B cell (primary cell): ENCODE measurements around the gene TEKT5. TPM values are rescaled to one million over a fixed set of nuclear protein-coding genes. Genes with fewer than 3 reads are reported as not detected.

ENCODE experiments used
- ATAC-seq: fragments of 200-7000 bp; cut with Tn5 transposase; one replicate; pipeline ENCODE4 v1.10.0; 2021; ENCODE audit warnings: low read depth, mild to moderate bottlenecking, moderate number of reproducible peaks, moderate library complexity
- CTCF ChIA-PET: fragments of 350-600 bp; sonication (Branson Sonifier 250); formaldehyde crosslinking; loops from one replicate; lab custom pipeline; 2021; ENCODE audit warnings: antibody characterized with exemption, inconsistent platforms; lab: Charles Lee
- POLR2A ChIA-PET: fragments of 350-600 bp; sonication (Branson Sonifier 250); formaldehyde crosslinking; loops from one replicate; lab custom pipeline; 2021; ENCODE audit warnings: antibody characterized with exemption; lab: Charles Lee
- DNase-seq: peaks from one replicate; pipeline ENCODE4 v3.0.0; 2013
- H2AFZ ChIP-seq: 2 replicates; pipeline ENCODE4 v1.6.1; 2012; ENCODE audit warnings: mild to moderate bottlenecking, low read depth, low read length; ENCODE audit not compliant: insufficient read depth, poor library complexity, severe bottlenecking
- H3K27ac ChIP-seq, 2 donors: 1 replicate in 1 of 2; 2 replicates in 1 of 2; pipeline ENCODE4 v1.5.1; 2012 to 2013; ENCODE audit warnings: low read length in 2 of 2, mild to moderate bottlenecking in 2 of 2, moderate library complexity in 1 of 2
- H3K27me3 ChIP-seq, 4 experiments: fragments of 200-600 bp in 1 of 4; sonication (generic) in 1 of 4; replicated peaks in 1 of 4; 1 replicate in 2 of 4; 2 replicates in 2 of 4; pipeline versions ENCODE4 v1.6.1 to v1.7.0; 2013 to 2016; ENCODE audit warnings: low read length in 3 of 4, mild to moderate bottlenecking in 2 of 4, mixed read lengths in 1 of 4, moderate library complexity in 1 of 4; ENCODE audit not compliant: insufficient read depth in 4 of 4, control insufficient read depth in 3 of 4; ENCODE audit errors: control extremely low read depth in 1 of 4
- H3K36me3 ChIP-seq, 2 experiments: replicated peaks in 1 of 2; 1 replicate in 1 of 2; 2 replicates in 1 of 2; pipeline versions ENCODE4 v1.6.1 to v1.7.1; 2013; ENCODE audit warnings: low read length in 1 of 2; ENCODE audit not compliant: insufficient read depth in 2 of 2, control insufficient read depth in 1 of 2; ENCODE audit errors: control extremely low read depth in 1 of 2, extremely low read depth in 1 of 2
- H3K4me1 ChIP-seq, 2 donors: fragments of 200-600 bp in 1 of 2; sonication (generic) in 1 of 2; 1 replicate in 1 of 2; 2 replicates in 1 of 2; pipeline versions ENCODE4 v1.5.1 to v1.6.1; 2013 to 2017; ENCODE audit warnings: low read length in 2 of 2; ENCODE audit not compliant: control insufficient read depth in 2 of 2, insufficient read depth in 2 of 2
- H3K4me2 ChIP-seq: replicated peaks from 2 replicates; pipeline ENCODE3; 2012; ENCODE audit warnings: mild to moderate bottlenecking, low read depth, low read length; ENCODE audit not compliant: poor library complexity, severe bottlenecking
- H3K4me3 ChIP-seq, 5 experiments: fragments of 200-600 bp in 1 of 5; sonication (generic) in 1 of 5; 1 replicate in 3 of 5; 2 replicates in 2 of 5; pipeline versions ENCODE4 v1.5.1 to v1.7.0; 2011 to 2016; ENCODE audit warnings: low read length in 4 of 5, mild to moderate bottlenecking in 4 of 5, low read depth in 2 of 5, control low read depth in 1 of 5, moderate library complexity in 1 of 5; ENCODE audit not compliant: insufficient read depth in 1 of 5; ENCODE audit errors: control extremely low read depth in 1 of 5, extremely low read depth in 1 of 5
- H3K79me2 ChIP-seq: fragments of 200-600 bp; sonication (generic); one replicate; pipeline ENCODE4 v1.6.0; 2016; ENCODE audit warnings: low read length; ENCODE audit not compliant: control insufficient read depth, insufficient read depth
- H3K9ac ChIP-seq: fragments of 200-600 bp; sonication (generic); 2 replicates; pipeline ENCODE4 v1.6.1; 2017; ENCODE audit warnings: mild to moderate bottlenecking, low read length, moderate library complexity
- H3K9me3 ChIP-seq, 3 donors: one replicate each; pipeline versions ENCODE4 v1.6.1 to v1.7.1; 2013; ENCODE audit warnings: low read length in 2 of 3; ENCODE audit not compliant: control insufficient read depth in 2 of 3, insufficient read depth in 1 of 3; ENCODE audit errors: control extremely low read depth in 1 of 3
- H4K20me1 ChIP-seq: 2 replicates; pipeline ENCODE4 v1.6.0; 2012; ENCODE audit warnings: mild to moderate bottlenecking, low read length; ENCODE audit not compliant: insufficient read depth, control insufficient read depth, poor library complexity, severe bottlenecking
- H3K27ac Mint-ChIP-seq: one replicate; pipeline ENCODE4 v1.8.0; 2021; ENCODE audit warnings: mixed read lengths
- H3K27me3 Mint-ChIP-seq: one replicate; pipeline ENCODE4 v1.8.0; 2021; ENCODE audit warnings: mixed read lengths
- H3K4me1 Mint-ChIP-seq: one replicate; pipeline ENCODE4 v1.8.0; 2021; ENCODE audit warnings: mixed read lengths
- H3K4me3 Mint-ChIP-seq: one replicate; pipeline ENCODE4 v1.8.0; 2021; ENCODE audit warnings: mixed read lengths
- H3K9me3 Mint-ChIP-seq: one replicate; pipeline ENCODE4 v1.8.0; 2022; ENCODE audit warnings: mixed read lengths; ENCODE audit not compliant: insufficient read depth
- EZH2 ChIP-seq: IDR thresholded peaks from 2 replicates; pipeline ENCODE4 v1.6.1; 2012; ENCODE audit warnings: borderline replicate concordance, low read depth, mild to moderate bottlenecking, moderate library complexity, low read length; ENCODE audit not compliant: insufficient read depth, poor library complexity, severe bottlenecking
- WGBS: methylation state at CpG from one replicate; pipeline ENCODE4 v1.1.5; 2013; ENCODE audit warnings: missing lambda C conversion rate; ENCODE audit not compliant: insufficient coverage; 5-methylcytosine and 5-hydroxymethylcytosine counted together
- intact Hi-C: fragments of 100-400 bp; cut with micrococcal nuclease; formaldehyde crosslinking; loops from one replicate; pipeline ENCODE4 v1.10.0; 2022
- polyA plus RNA-seq: library from polyadenylated mRNA; depleted of rRNA; stranded (reverse); fragments of >200 nt; gene quantifications from 2 replicates; pipeline ENCODE4 v1.2.3, GENCODE V29; 2012
- total RNA-seq, 2 donors: library from RNA; stranded (reverse); fragments of 120-200 nt in 1 of 2; gene quantifications; 1 replicate in 1 of 2; 2 replicates in 1 of 2; pipeline versions ENCODE4 v1.2.3 to v1.2.4, GENCODE V29; 2013 to 2022
- TF ChIP-seq, protein P1 (sequence below): fragments of 200-600 bp; IDR thresholded peaks from one replicate; pipeline ENCODE4 v1.8.0; 2022; ENCODE audit warnings: antibody characterized with exemption, mild to moderate bottlenecking

TEKT5 gene
- total and polyA plus RNA-seq, 2 donors (not counting 1 experiment from before 2014, with no cell fraction given): 0.42 to 0.57 TPM

- H3K79me2 ChIP-seq: no peaks in the 10 kb centered on the region
- Mint-ChIP-seq H3K9me3 (no peaks in the 10 kb centered on the region), H3K27ac (no peak overlapping the region), H3K4me1 (no peaks in the 10 kb centered on the region), H3K27me3 (peaks cover 22% of the 10 kb centered on the region), H3K4me3 (no peak overlapping the region)
- WGBS: 73% methylated on average over 2 of the region's 5 CpGs
- peaks cover 0 to 10% (median 0%) of the 10 kb centered on the region in 3 donors for H3K9me3 ChIP-seq
- H3K27me3 ChIP-seq: peaks cover 0 to 4% (median 2%) of the 10 kb centered on the region in 4 experiments
- no peaks in the 10 kb centered on the region for H4K20me1 ChIP-seq
- no peaks in the 10 kb centered on the region for H3K36me3 ChIP-seq
- DNase-seq (no peak), ATAC-seq (no peak)
- H3K9ac ChIP-seq: no peak overlapping the region
- H3K27ac ChIP-seq: no peak overlapping the region
- H3K4me2 ChIP-seq: no peak overlapping the region
- intact Hi-C loops: no loop called here
- no peak overlapping the region for H2AFZ ChIP-seq
- no peak for TF ChIP-seq EZH2
- TF ChIP-seq, protein P1, sequence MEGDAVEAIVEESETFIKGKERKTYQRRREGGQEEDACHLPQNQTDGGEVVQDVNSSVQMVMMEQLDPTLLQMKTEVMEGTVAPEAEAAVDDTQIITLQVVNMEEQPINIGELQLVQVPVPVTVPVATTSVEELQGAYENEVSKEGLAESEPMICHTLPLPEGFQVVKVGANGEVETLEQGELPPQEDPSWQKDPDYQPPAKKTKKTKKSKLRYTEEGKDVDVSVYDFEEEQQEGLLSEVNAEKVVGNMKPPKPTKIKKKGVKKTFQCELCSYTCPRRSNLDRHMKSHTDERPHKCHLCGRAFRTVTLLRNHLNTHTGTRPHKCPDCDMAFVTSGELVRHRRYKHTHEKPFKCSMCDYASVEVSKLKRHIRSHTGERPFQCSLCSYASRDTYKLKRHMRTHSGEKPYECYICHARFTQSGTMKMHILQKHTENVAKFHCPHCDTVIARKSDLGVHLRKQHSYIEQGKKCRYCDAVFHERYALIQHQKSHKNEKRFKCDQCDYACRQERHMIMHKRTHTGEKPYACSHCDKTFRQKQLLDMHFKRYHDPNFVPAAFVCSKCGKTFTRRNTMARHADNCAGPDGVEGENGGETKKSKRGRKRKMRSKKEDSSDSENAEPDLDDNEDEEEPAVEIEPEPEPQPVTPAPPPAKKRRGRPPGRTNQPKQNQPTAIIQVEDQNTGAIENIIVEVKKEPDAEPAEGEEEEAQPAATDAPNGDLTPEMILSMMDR: no peak
- POLR2A ChIA-PET: interaction anchor here (0.7 kb wide), 1 partner anchor 749 kb away, joined by 6 read pairs; no protein-coding TSS in a partner anchor
- H3K4me1 ChIP-seq: no peaks in the 10 kb centered on the region
- H3K4me3 ChIP-seq: no peak overlapping the region
- CTCF ChIA-PET: interaction anchor here (0.6 kb wide), 1 partner anchor 41 kb away, joined by 3 read pairs; no protein-coding TSS in a partner anchor
These were observed 6.0 kb downstream of the TEKT5 start for GRCh38 chr16:10688726-10689125.

- H3K4me3 ChIP-seq: no peak overlapping the region
- ATAC-seq (no peak), DNase-seq (no peak)
- H3K9ac ChIP-seq: no peak overlapping the region
- H4K20me1 ChIP-seq: no peaks in the 10 kb centered on the region
- Mint-ChIP-seq H3K4me1 (no peaks in the 10 kb centered on the region), H3K27me3 (peaks cover 19% of the 10 kb centered on the region), H3K4me3 (no peak overlapping the region), H3K9me3 (no peaks in the 10 kb centered on the region), H3K27ac (no peak overlapping the region)
- no peak overlapping the region for H2AFZ ChIP-seq
- H3K36me3 ChIP-seq: no peaks in the 10 kb centered on the region
- no peak overlapping the region for H3K27ac ChIP-seq
- no peak for TF ChIP-seq EZH2
- TF ChIP-seq, protein P1: no peak
- WGBS: 94% methylated on average over 6 of the region's 10 CpGs
- H3K4me2 ChIP-seq: no peak overlapping the region
- peaks cover 0 to 4% (median 2%) of the 10 kb centered on the region in 4 experiments for H3K27me3 ChIP-seq
- ChIA-PET POLR2A (no interaction called here), CTCF (interaction anchor here (0.6 kb wide), 1 partner anchor 41 kb away, joined by 3 read pairs; no protein-coding TSS in a partner anchor)
- H3K79me2 ChIP-seq: no peaks in the 10 kb centered on the region
- peaks cover 0 to 10% (median 0%) of the 10 kb centered on the region in 3 donors for H3K9me3 ChIP-seq
- intact Hi-C loops: no loop called here
- H3K4me1 ChIP-seq: no peaks in the 10 kb centered on the region
These were observed 6.4 kb downstream of the TEKT5 start for GRCh38 chr16:10688291-10688690.
